ENCODE measurements around the gene DGKB.

DNA sequence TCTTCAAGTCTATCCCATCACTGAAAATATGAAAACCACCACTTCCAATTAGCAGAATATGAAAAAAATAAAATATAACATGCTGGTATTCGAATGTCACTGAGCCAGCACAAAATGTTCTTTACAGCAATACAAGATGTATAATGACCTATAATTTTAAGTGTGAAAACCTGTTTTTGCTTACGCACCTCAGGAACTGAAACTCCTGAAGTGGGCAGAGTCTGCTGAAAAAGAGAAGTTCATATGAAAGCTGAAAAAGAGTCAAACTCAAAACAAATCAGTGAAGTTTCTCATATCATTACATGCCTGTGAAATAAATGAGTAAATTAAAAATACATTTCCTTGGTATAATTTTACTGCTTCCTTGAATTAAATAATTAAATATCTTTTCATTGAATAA, 272.5 kb downstream of the DGKB start:
- TF ChIP-seq, protein P1, sequence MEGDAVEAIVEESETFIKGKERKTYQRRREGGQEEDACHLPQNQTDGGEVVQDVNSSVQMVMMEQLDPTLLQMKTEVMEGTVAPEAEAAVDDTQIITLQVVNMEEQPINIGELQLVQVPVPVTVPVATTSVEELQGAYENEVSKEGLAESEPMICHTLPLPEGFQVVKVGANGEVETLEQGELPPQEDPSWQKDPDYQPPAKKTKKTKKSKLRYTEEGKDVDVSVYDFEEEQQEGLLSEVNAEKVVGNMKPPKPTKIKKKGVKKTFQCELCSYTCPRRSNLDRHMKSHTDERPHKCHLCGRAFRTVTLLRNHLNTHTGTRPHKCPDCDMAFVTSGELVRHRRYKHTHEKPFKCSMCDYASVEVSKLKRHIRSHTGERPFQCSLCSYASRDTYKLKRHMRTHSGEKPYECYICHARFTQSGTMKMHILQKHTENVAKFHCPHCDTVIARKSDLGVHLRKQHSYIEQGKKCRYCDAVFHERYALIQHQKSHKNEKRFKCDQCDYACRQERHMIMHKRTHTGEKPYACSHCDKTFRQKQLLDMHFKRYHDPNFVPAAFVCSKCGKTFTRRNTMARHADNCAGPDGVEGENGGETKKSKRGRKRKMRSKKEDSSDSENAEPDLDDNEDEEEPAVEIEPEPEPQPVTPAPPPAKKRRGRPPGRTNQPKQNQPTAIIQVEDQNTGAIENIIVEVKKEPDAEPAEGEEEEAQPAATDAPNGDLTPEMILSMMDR (IDR thresholded peaks at IDR 0.05), result no peak
- TF ChIP-seq POLR2A (IDR thresholded peaks at IDR 0.05), result no peak

Measured in body of pancreas (tissue), 4 donors.